ENCODE results near the gene LIN7C. TPM values are rescaled to one million over a fixed set of nuclear protein-coding genes. Genes with fewer than 3 reads are reported as not detected.
"Not testable (repeated sequence)": the region's sequence is repeated elsewhere in the genome, so short reads cannot be mapped to it uniquely, and the experiment has no call there.

LIN7C gene
- polyA plus RNA-seq, 4 donors, result 7.3 to 29.1 (median 11.3) TPM

GRCh38 chr11:27518518-27518917, 11.9 kb upstream of the LIN7C start:
- H3K4me1 ChIP-seq (ENCODE audit: control insufficient read depth in 3 of 3, insufficient read depth in 2 of 3, low read depth in 1 of 3, low read length in 2 of 3), result no peaks in the 10 kb centered on the region
- no peaks in the 10 kb centered on the region for H3K27me3 ChIP-seq (ENCODE audit: control insufficient read depth in 3 of 3, insufficient read depth in 3 of 3, low read length in 3 of 3)
- 77 to 88% (median 83%) methylated on average over 2 of the region's 2 CpGs for WGBS, 3 donors
- H3K36me3 ChIP-seq (ENCODE audit: control insufficient read depth in 3 of 3, insufficient read depth in 2 of 3, low read depth in 1 of 3, low read length in 3 of 3), result no peaks in the 10 kb centered on the region
- H3K4me3 ChIP-seq (ENCODE audit: low read depth in 1 of 3, low read length in 3 of 3), result no peak overlapping the region
- no peaks in the 10 kb centered on the region for H3K9me3 ChIP-seq (ENCODE audit: control insufficient read depth in 2 of 2, insufficient read depth in 1 of 2, low read depth in 1 of 2, low read length in 1 of 2)
- DNase-seq, result no peak
- no peak overlapping the region for H3K27ac ChIP-seq (ENCODE audit: low read depth in 1 of 3, low read length in 2 of 3)
- FAIRE-seq, result no peak

DNA sequence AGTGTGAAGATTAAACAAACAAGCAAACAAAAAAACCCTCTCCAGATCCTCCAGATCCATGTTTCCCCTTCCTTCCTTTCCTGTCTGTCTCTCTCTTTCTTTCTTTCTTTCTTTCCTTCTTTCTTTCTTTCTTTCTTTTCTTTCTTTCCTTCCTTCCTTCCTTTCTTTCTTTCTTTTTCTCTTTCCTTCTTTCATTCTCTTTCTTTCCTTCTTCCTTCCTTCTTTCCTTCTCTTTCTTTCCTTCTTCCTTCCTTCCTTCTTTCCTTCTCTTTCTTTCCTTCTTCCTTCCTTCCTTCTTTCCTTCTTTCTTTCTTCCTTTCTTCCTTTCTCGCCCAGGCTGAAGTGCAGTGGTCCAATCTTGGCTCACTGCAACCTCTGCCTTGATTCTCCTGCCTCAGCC, 10.9 kb upstream of the LIN7C start:
- FAIRE-seq; H3K36me3 ChIP-seq (ENCODE audit: control insufficient read depth in 3 of 3, insufficient read depth in 2 of 3, low read depth in 1 of 3, low read length in 3 of 3); H3K27me3 ChIP-seq (ENCODE audit: control insufficient read depth in 3 of 3, insufficient read depth in 3 of 3, low read length in 3 of 3); H3K27ac ChIP-seq (ENCODE audit: low read depth in 1 of 3, low read length in 2 of 3); DNase-seq; H3K4me3 ChIP-seq (ENCODE audit: low read depth in 1 of 3, low read length in 3 of 3); H3K9me3 ChIP-seq (ENCODE audit: control insufficient read depth in 2 of 2, insufficient read depth in 1 of 2, low read depth in 1 of 2, low read length in 1 of 2); H3K4me1 ChIP-seq (ENCODE audit: control insufficient read depth in 3 of 3, insufficient read depth in 2 of 3, low read depth in 1 of 3, low read length in 2 of 3): not testable (repeated sequence)
- WGBS, 3 donors, result 84 to 88% (median 87%) methylated on average over 1 of the region's 1 CpG

DNA sequence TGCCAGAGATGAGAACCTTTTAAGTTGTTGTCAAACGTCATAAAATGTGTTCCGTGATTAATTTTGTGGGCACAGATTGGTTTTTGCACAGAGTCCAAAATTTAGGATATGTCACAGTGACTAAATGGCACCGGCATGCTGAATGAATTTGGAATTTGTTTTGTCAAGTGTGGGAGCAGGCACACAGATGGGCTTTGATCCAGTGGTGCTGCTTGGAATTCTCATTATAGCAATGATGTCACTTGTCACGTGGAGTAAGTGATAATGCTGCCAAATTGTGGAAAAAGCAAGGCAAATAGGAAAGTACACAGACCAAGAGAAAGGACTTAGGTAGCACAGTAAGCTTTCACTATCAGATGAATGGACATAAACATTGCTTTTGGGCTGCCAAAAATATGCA, 8.0 kb upstream of the LIN7C start:
- DNase-seq, result no peak
- Histone ChIP-seq H3K9me3 (ENCODE audit: control insufficient read depth in 2 of 2, insufficient read depth in 1 of 2, low read depth in 1 of 2, low read length in 1 of 2) (no peaks in the 10 kb centered on the region), H3K36me3 (ENCODE audit: control insufficient read depth in 3 of 3, insufficient read depth in 2 of 3, low read depth in 1 of 3, low read length in 3 of 3) (no peaks in the 10 kb centered on the region), H3K4me3 (ENCODE audit: low read depth in 1 of 3, low read length in 3 of 3) (no peak overlapping the region), H3K27ac (ENCODE audit: low read depth in 1 of 3, low read length in 2 of 3) (no peak overlapping the region), H3K4me1 (ENCODE audit: control insufficient read depth in 3 of 3, insufficient read depth in 2 of 3, low read depth in 1 of 3, low read length in 2 of 3) (no peaks in the 10 kb centered on the region), H3K27me3 (ENCODE audit: control insufficient read depth in 3 of 3, insufficient read depth in 3 of 3, low read length in 3 of 3) (no peaks in the 10 kb centered on the region)
- 76 to 82% (median 81%) methylated on average over 4 of the region's 4 CpGs for WGBS, 3 donors
- no peak for FAIRE-seq

- no peak overlapping the region for H3K27ac ChIP-seq (ENCODE audit: low read depth in 1 of 3, low read length in 2 of 3)
- H3K36me3 ChIP-seq (ENCODE audit: control insufficient read depth in 3 of 3, insufficient read depth in 2 of 3, low read depth in 1 of 3, low read length in 3 of 3), result no peaks in the 10 kb centered on the region
- FAIRE-seq (no peak), DNase-seq (no peak)
- no peak overlapping the region for H3K4me3 ChIP-seq (ENCODE audit: low read depth in 1 of 3, low read length in 3 of 3)
- H3K9me3 ChIP-seq (ENCODE audit: control insufficient read depth in 2 of 2, insufficient read depth in 1 of 2, low read depth in 1 of 2, low read length in 1 of 2), result no peaks in the 10 kb centered on the region
- no peaks in the 10 kb centered on the region for H3K4me1 ChIP-seq (ENCODE audit: control insufficient read depth in 3 of 3, insufficient read depth in 2 of 3, low read depth in 1 of 3, low read length in 2 of 3)
- WGBS, 3 donors, result 93 to 95% (median 94%) methylated on average over 4 of the region's 4 CpGs
- H3K27me3 ChIP-seq (ENCODE audit: control insufficient read depth in 3 of 3, insufficient read depth in 3 of 3, low read length in 3 of 3), result no peaks in the 10 kb centered on the region
Measured at GRCh38 chr11:27514076-27514475, 7.5 kb upstream of the LIN7C start.

GRCh38 chr11:27513389-27513788, 6.8 kb upstream of the LIN7C start:
- Histone ChIP-seq H3K4me3 (ENCODE audit: low read depth in 1 of 3, low read length in 3 of 3) (no peak overlapping the region), H3K36me3 (ENCODE audit: control insufficient read depth in 3 of 3, insufficient read depth in 2 of 3, low read depth in 1 of 3, low read length in 3 of 3) (no peaks in the 10 kb centered on the region), H3K27me3 (ENCODE audit: control insufficient read depth in 3 of 3, insufficient read depth in 3 of 3, low read length in 3 of 3) (no peaks in the 10 kb centered on the region), H3K9me3 (ENCODE audit: control insufficient read depth in 2 of 2, insufficient read depth in 1 of 2, low read depth in 1 of 2, low read length in 1 of 2) (no peaks in the 10 kb centered on the region), H3K4me1 (ENCODE audit: control insufficient read depth in 3 of 3, insufficient read depth in 2 of 3, low read depth in 1 of 3, low read length in 2 of 3) (no peaks in the 10 kb centered on the region), H3K27ac (ENCODE audit: low read depth in 1 of 3, low read length in 2 of 3) (no peak overlapping the region)
- no peak for FAIRE-seq
- 90 to 91% (median 91%) methylated on average over 2 of the region's 2 CpGs for WGBS, 3 donors
- DNase-seq, result no peak

GRCh38 chr11:27512238-27512637, 5.7 kb upstream of the LIN7C start:
- FAIRE-seq, result no peak
- Histone ChIP-seq H3K27ac (ENCODE audit: low read depth in 1 of 3, low read length in 2 of 3) (no peak overlapping the region), H3K4me3 (ENCODE audit: low read depth in 1 of 3, low read length in 3 of 3) (no peak overlapping the region), H3K9me3 (ENCODE audit: control insufficient read depth in 2 of 2, insufficient read depth in 1 of 2, low read depth in 1 of 2, low read length in 1 of 2) (no peaks in the 10 kb centered on the region), H3K4me1 (ENCODE audit: control insufficient read depth in 3 of 3, insufficient read depth in 2 of 3, low read depth in 1 of 3, low read length in 2 of 3) (peaks cover 0 to 4% (median 0%) of the 10 kb centered on the region in 3 donors), H3K27me3 (ENCODE audit: control insufficient read depth in 3 of 3, insufficient read depth in 3 of 3, low read length in 3 of 3) (no peaks in the 10 kb centered on the region), H3K36me3 (ENCODE audit: control insufficient read depth in 3 of 3, insufficient read depth in 2 of 3, low read depth in 1 of 3, low read length in 3 of 3) (no peaks in the 10 kb centered on the region)
- no peak for DNase-seq
- WGBS, 3 donors, result 85 to 92% (median 90%) methylated on average over 3 of the region's 3 CpGs

DNA sequence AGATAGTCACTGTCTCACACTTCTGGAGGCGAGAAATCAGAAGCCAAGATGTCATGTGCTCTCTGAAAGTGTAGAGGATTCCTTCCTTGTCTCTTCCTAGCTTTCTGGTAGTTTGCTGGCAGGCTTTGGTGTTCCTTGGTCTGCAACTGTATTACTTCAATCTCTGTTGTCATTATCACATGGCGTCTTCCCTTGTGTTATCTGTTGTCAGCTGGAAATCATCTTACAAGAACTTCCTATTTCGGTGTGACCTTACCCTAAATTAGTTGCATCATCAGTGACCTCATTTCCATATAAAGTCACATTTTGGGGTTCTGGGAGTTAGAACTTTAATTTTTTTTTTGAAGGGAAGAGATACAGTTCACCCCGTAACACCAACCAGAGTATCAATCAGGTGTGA, 3.3 kb upstream of the LIN7C start:
- Histone ChIP-seq H3K36me3 (ENCODE audit: control insufficient read depth in 3 of 3, insufficient read depth in 2 of 3, low read depth in 1 of 3, low read length in 3 of 3) (no peaks in the 10 kb centered on the region), H3K4me1 (ENCODE audit: control insufficient read depth in 3 of 3, insufficient read depth in 2 of 3, low read depth in 1 of 3, low read length in 2 of 3) (peaks cover 2 to 5% (median 4%) of the 10 kb centered on the region in 3 donors), H3K9me3 (ENCODE audit: control insufficient read depth in 2 of 2, insufficient read depth in 1 of 2, low read depth in 1 of 2, low read length in 1 of 2) (no peaks in the 10 kb centered on the region), H3K27ac (ENCODE audit: low read depth in 1 of 3, low read length in 2 of 3) (no peak overlapping the region), H3K27me3 (ENCODE audit: control insufficient read depth in 3 of 3, insufficient read depth in 3 of 3, low read length in 3 of 3) (no peaks in the 10 kb centered on the region), H3K4me3 (ENCODE audit: low read depth in 1 of 3, low read length in 3 of 3) (no peak overlapping the region)
- WGBS, 3 donors, result 94 to 96% (median 95%) methylated on average over 4 of the region's 4 CpGs
- DNase-seq (no peak), FAIRE-seq (no peak)

DNA sequence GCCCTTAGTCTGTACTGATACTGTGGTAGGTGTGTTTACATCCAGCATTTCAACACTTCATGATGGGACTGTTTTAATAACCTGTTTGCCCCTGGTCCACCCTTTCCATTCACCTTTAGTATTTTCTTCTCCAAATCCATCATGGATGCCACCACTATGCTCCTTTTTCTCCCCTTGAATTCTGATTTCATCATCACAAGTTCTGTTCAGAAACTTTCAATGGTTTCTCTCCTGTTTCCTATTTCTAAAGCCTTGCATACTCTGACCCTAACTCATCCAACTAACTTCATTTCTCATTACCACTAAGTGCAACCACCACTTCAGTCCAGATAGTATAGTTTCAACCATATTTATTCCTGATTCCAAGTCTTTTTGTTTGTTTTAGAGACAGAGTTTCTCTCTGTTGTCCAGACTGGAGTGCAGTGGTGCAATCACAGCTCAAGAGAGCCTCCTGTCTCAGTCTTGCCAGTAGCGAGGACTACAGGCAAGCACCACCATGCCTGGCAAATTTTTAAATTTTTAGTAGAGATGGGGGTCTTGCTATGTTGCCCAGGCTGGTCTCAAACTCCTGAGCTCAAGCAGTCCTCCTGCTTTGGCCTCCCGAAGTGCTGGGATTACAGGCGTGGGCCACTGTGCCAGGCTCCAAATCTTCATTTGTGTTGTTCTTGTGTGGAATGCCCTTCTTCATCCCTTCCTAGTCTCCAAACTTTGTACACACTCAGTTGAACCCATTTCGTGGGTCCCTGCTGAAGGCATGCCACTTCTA, 1.2 kb upstream of the LIN7C start:
- FAIRE-seq (no peak), DNase-seq (peak in 1 of 2 donors; percentile 13)
- Histone ChIP-seq H3K36me3 (ENCODE audit: control insufficient read depth in 3 of 3, insufficient read depth in 2 of 3, low read depth in 1 of 3, low read length in 3 of 3) (peaks cover 0 to 5% (median 0%) of the 10 kb centered on the region in 3 donors), H3K27ac (ENCODE audit: low read depth in 1 of 3, low read length in 2 of 3) (no peak overlapping the region), H3K4me3 (ENCODE audit: low read depth in 1 of 3, low read length in 3 of 3) (peak overlapping the region in 1 of 3 donors; percentile 98), H3K27me3 (ENCODE audit: control insufficient read depth in 3 of 3, insufficient read depth in 3 of 3, low read length in 3 of 3) (no peaks in the 10 kb centered on the region), H3K4me1 (ENCODE audit: control insufficient read depth in 3 of 3, insufficient read depth in 2 of 3, low read depth in 1 of 3, low read length in 2 of 3) (peaks cover 3 to 5% (median 4%) of the 10 kb centered on the region in 3 donors), H3K9me3 (ENCODE audit: control insufficient read depth in 2 of 2, insufficient read depth in 1 of 2, low read depth in 1 of 2, low read length in 1 of 2) (no peaks in the 10 kb centered on the region)
- 97 to 99% (median 99%) methylated on average over 4 of the region's 4 CpGs for WGBS, 3 donors

- no peaks in the 10 kb centered on the region for H3K9me3 ChIP-seq (ENCODE audit: control insufficient read depth in 2 of 2, insufficient read depth in 1 of 2, low read depth in 1 of 2, low read length in 1 of 2)
- H3K27ac ChIP-seq (ENCODE audit: low read depth in 1 of 3, low read length in 2 of 3), result peak overlapping the region; percentile 82 to 94 (median 90)
- H3K27me3 ChIP-seq (ENCODE audit: control insufficient read depth in 3 of 3, insufficient read depth in 3 of 3, low read length in 3 of 3), result no peaks in the 10 kb centered on the region
- FAIRE-seq (no peak), DNase-seq (no peak)
- WGBS, 3 donors, result 3 to 5% (median 5%) methylated on average over 5 of the region's 5 CpGs
- H3K4me3 ChIP-seq (ENCODE audit: low read depth in 1 of 3, low read length in 3 of 3), result peak overlapping the region; percentile 53 to 98 (median 60)
- peaks cover 0 to 6% (median 3%) of the 10 kb centered on the region in 3 donors for H3K36me3 ChIP-seq (ENCODE audit: control insufficient read depth in 3 of 3, insufficient read depth in 2 of 3, low read depth in 1 of 3, low read length in 3 of 3)
- H3K4me1 ChIP-seq (ENCODE audit: control insufficient read depth in 3 of 3, insufficient read depth in 2 of 3, low read depth in 1 of 3, low read length in 2 of 3), result peaks cover 3 to 5% (median 4%) of the 10 kb centered on the region in 3 donors
Measured at GRCh38 chr11:27505781-27506180, 788 bp downstream of the LIN7C start.
